Psoas muscle (tissue), 8 donors: ENCODE measurements around the gene SDR42E1. TPM values are rescaled to one million over a fixed set of nuclear protein-coding genes. Genes with fewer than 3 reads are reported as not detected.

Experiments
- ATAC-seq, 4 donors: fragments of 200-7000 bp; cut with Tn5 transposase; one replicate each; pipeline ENCODE4 v1.9.1; 2020; ENCODE audit warnings: moderate library complexity in 3 of 4, mild to moderate bottlenecking in 2 of 4
- DNase-seq, 2 donors: peaks; one replicate each; pipeline ENCODE4 v3.0.0-alpha.2; 2020
- H3K27ac ChIP-seq: fragments of 200-600 bp; one replicate; pipeline ENCODE4 v1.8.0; 2022
- H3K27me3 ChIP-seq, 3 donors: fragments of 200-600 bp in 1 of 3; one replicate each; pipeline versions ENCODE4 v1.6.1 to v1.8.0; 2013 to 2022; ENCODE audit warnings: low read length in 2 of 3, mild to moderate bottlenecking in 2 of 3, moderate library complexity in 1 of 3; ENCODE audit not compliant: insufficient read depth in 3 of 3
- H3K36me3 ChIP-seq, 2 donors: fragments of 200-600 bp in 1 of 2; one replicate each; pipeline versions ENCODE4 v1.6.1 to v1.8.0; 2013 to 2022; ENCODE audit warnings: low read depth in 1 of 2, mild to moderate bottlenecking in 1 of 2, moderate library complexity in 1 of 2; ENCODE audit not compliant: insufficient read depth in 1 of 2
- H3K4me1 ChIP-seq: fragments of 200-600 bp; one replicate; pipeline ENCODE4 v1.8.0; 2022
- H3K4me3 ChIP-seq: fragments of 200-600 bp; one replicate; pipeline ENCODE4 v1.8.0; 2022; ENCODE audit warnings: mild to moderate bottlenecking
- H3K9me3 ChIP-seq: fragments of 200-600 bp; one replicate; pipeline ENCODE4 v1.8.0; 2022
- WGBS, 3 donors: extraction: QIAGEN DNeasy Blood & Tissue Kit; methylation state at CpG; one replicate each; pipeline versions ENCODE4 v1.1.6 to v1.1.7; 2013; 5-methylcytosine and 5-hydroxymethylcytosine counted together
- intact Hi-C, 2 donors: fragments of 100-400 bp; cut with DNase I; formaldehyde crosslinking; loops; one replicate each; pipeline versions ENCODE4 v1.11.0 to v1.14.2; 2022
- long read RNA-seq, 2 donors: library from polyadenylated mRNA; unstranded; transcript quantifications; one replicate each; pipeline ENCODE4 v2.0.0, GENCODE V29; 2021
- polyA plus RNA-seq, 3 donors: library from polyadenylated mRNA; stranded (reverse); fragments of 200-250 nt; gene quantifications; one replicate each; pipeline ENCODE4 v1.2.3, GENCODE V29; 2013
- total RNA-seq, 4 donors: library from RNA; stranded (reverse); fragmentation: NEBNext Ultra II Directional in 2 of 4; extraction: Animal tissue kit (Norgen Biotek cat#: 25700) in 2 of 4; gene quantifications; one replicate each; pipeline versions ENCODE4 v1.2.1 to v1.2.4, GENCODE V29; 2021 to 2023
- TF ChIP-seq, protein P1 (sequence below): fragments of 200-600 bp; IDR thresholded peaks from one replicate; pipeline ENCODE4 v1.8.0; 2022; ENCODE audit warnings: antibody characterized with exemption
- donor health status: healthy with polysubstance abuse.
- donor health status: DM: no; HTN: no; CAD: no; lungs with moderate emphysema.
- donor health status: Bipolar disorder and iron deficiency.
- donor health status: healthy.
- donor health status: DM: yes; HTN: yes; CAD: no.
- donor health status: DM: no; HTN: no; CAD: no.
- donor health status: DM: no; HTN: no; CAD: no.
- donor health status: DM: yes; HTN: yes; CAD: no.

SDR42E1 gene
- total RNA-seq (under 1 TPM in 2 of 4 donors, not detected in 2; 0.02 to 0.04 TPM), polyA plus RNA-seq (under 1 TPM in 2 of 3 donors, not detected in 1; 0.01 to 0.03 TPM)
- long read RNA-seq, donor 1 = 0 reads
- long read RNA-seq, donor 2 = 0 reads

DNA sequence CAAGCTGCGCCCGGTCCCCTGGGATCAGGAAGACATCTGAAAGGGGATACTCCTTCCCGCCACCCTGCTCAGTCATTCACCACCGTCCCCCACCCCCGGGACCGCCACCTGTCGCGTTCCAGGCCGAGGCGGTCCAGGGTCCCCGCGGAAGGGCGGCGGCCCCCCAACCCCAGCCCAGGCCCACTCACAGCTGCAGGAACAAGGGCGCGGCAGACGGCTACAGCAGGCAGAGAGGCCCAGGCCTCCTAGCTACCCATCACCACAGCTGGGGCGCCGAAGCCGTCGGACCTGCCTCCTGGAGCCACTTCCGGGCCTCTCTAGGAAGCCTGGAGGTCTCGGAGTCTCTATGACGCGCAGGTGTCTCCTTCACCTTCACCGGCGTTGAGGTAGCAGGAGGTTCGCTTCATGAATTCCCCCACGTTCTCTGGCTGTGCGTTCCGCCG, at the start of gene SDR42E1:
Gene SDR42E1 (minus strand): TSS at position 272 of the 443 bp plus-strand sequence. CDS start 10,612 bp downstream, outside the sequence.
- intact Hi-C loops = no loop called here
- Histone ChIP-seq H3K27ac (no peak within 1 kb of the TSS), H3K27me3 (peaks cover 0 to 4% (median 2%) of the 10 kb centered on the region in 3 donors), H3K9me3 (peaks cover 9% of the 10 kb centered on the region), H3K4me3 (no peak within 1 kb of the TSS), H3K4me1 (no peaks in the 10 kb centered on the region), H3K36me3 (no peaks in the 10 kb centered on the region)
- ATAC-seq (no peak), DNase-seq (no peak)
- 5 to 11% (median 9%) methylated on average over 27 to 32 of the region's 32 CpGs for WGBS, 3 donors
- TF ChIP-seq, protein P1, sequence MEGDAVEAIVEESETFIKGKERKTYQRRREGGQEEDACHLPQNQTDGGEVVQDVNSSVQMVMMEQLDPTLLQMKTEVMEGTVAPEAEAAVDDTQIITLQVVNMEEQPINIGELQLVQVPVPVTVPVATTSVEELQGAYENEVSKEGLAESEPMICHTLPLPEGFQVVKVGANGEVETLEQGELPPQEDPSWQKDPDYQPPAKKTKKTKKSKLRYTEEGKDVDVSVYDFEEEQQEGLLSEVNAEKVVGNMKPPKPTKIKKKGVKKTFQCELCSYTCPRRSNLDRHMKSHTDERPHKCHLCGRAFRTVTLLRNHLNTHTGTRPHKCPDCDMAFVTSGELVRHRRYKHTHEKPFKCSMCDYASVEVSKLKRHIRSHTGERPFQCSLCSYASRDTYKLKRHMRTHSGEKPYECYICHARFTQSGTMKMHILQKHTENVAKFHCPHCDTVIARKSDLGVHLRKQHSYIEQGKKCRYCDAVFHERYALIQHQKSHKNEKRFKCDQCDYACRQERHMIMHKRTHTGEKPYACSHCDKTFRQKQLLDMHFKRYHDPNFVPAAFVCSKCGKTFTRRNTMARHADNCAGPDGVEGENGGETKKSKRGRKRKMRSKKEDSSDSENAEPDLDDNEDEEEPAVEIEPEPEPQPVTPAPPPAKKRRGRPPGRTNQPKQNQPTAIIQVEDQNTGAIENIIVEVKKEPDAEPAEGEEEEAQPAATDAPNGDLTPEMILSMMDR = no peak

DNA sequence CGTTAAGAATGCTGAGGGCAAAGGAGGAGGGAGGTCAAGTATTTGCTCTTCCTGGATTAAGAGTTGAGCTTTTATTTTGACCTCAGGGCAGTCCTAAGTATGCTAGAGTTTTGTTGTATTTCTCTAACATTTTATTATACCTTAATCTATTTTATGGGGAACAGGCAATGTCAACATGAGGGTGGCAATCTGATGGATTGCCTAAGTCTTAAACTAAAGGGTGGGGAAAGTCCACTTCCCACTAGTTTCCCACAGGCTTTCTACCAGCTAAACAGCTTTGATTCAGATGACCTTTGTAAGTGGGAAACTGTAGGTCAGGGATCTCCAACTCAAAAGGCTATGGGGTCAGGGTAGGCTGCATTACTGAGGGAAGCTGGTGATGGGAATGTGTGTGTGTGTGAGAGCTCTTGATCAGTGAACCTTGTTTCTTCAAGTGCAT, 48.7 kb upstream of the SDR42E1 start:
- H3K36me3 ChIP-seq = no peaks in the 10 kb centered on the region
- no peak overlapping the region for H3K27ac ChIP-seq
- ATAC-seq (no peak), DNase-seq (no peak)
- H3K27me3 ChIP-seq = no peaks in the 10 kb centered on the region
- TF ChIP-seq, protein P1 = no peak
- H3K4me3 ChIP-seq = no peak overlapping the region
- intact Hi-C loops = no loop called here
- 33 to 55% (median 41%) methylated on average over 1 of the region's 1 CpG for WGBS, 3 donors
- H3K4me1 ChIP-seq = no peaks in the 10 kb centered on the region
- peaks cover 2% of the 10 kb centered on the region for H3K9me3 ChIP-seq

GRCh38 chr16:82059161-82059982, 48.1 kb upstream of the SDR42E1 start:
- no peak for ATAC-seq

GRCh38 chr16:82056550-82056896, 45.3 kb upstream of the SDR42E1 start:
- ATAC-seq (no peak), DNase-seq (no peak)
- Histone ChIP-seq H3K4me3 (no peak overlapping the region), H3K4me1 (no peaks in the 10 kb centered on the region), H3K27ac (no peak overlapping the region), H3K27me3 (peaks cover 0 to 2% (median 0%) of the 10 kb centered on the region in 3 donors), H3K36me3 (no peaks in the 10 kb centered on the region), H3K9me3 (no peaks in the 10 kb centered on the region)
- TF ChIP-seq, protein P1 = no peak
- WGBS, 3 donors = 70 to 77% (median 74%) methylated on average over 3 of the region's 3 CpGs
- intact Hi-C loops = no loop called here

More at GRCh38 chr16:82059161-82059982, 48.1 kb upstream of the SDR42E1 start:
- 65 to 72% (median 68%) methylated on average over 8 of the region's 8 CpGs for whole genome bisulfite sequencing, 3 donors
- H3K27me3 ChIP-seq = no peaks in the 10 kb centered on the region
- TF ChIP-seq, protein P1 = no peak
- H3K4me3 ChIP-seq = no peak overlapping the region
- H3K36me3 ChIP-seq = no peaks in the 10 kb centered on the region
- H3K9me3 ChIP-seq = no peaks in the 10 kb centered on the region
- intact Hi-C loops = no loop called here
- no peak overlapping the region for H3K27ac ChIP-seq
- no peak for DNase-seq
- no peaks in the 10 kb centered on the region for H3K4me1 ChIP-seq
